GM19438 (cell line): ENCODE data around the gene UBE3B.

Experiments used
- ATAC-seq: cut with Tn5 transposase; IDR thresholded peaks from one replicate; pipeline ENCODE4 v1.9.1; 2021; ENCODE audit warnings: low read depth; ENCODE audit not compliant: unreplicated experiment

UBE3B gene

GRCh38 chr12:109448707-109449390 lies 28.6 kb upstream of the UBE3B start:
- ATAC-seq: no peak

GRCh38 chr12:109449845-109450532 lies 27.4 kb upstream of the UBE3B start:
- ATAC-seq: no peak

- ATAC-seq: no peak
These were observed 26.5 kb upstream of the UBE3B start for GRCh38 chr12:109450980-109451379.

- no peak for ATAC-seq
These were observed 26.0 kb upstream of the UBE3B start for GRCh38 chr12:109451400-109451799.

- no peak for ATAC-seq
These were observed 24.9 kb upstream of the UBE3B start for GRCh38 chr12:109452489-109452888.

- no peak for ATAC-seq
These were observed 21.7 kb upstream of the UBE3B start for GRCh38 chr12:109455706-109456105.

GRCh38 chr12:109458086-109458485 lies 19.3 kb upstream of the UBE3B start:
- ATAC-seq: no peak

GRCh38 chr12:109458771-109459208 lies 18.6 kb upstream of the UBE3B start:
- ATAC-seq: no peak

GRCh38 chr12:109459247-109459646 lies 18.2 kb upstream of the UBE3B start:
- no peak for ATAC-seq

- no peak for ATAC-seq
These were observed 16.9 kb upstream of the UBE3B start for GRCh38 chr12:109460538-109460937.

GRCh38 chr12:109461049-109461845 lies 16.2 kb upstream of the UBE3B start:
- ATAC-seq: no peak

- no peak for ATAC-seq
These were observed 15.3 kb upstream of the UBE3B start for GRCh38 chr12:109461846-109462756.

- no peak for ATAC-seq
These were observed 14.4 kb upstream of the UBE3B start for GRCh38 chr12:109462868-109463692.

GRCh38 chr12:109463756-109464155 lies 13.7 kb upstream of the UBE3B start:
- ATAC-seq: no peak

GRCh38 chr12:109464642-109465351 lies 12.6 kb upstream of the UBE3B start:
- ATAC-seq: no peak

- no peak for ATAC-seq
These were observed 11.1 kb upstream of the UBE3B start for GRCh38 chr12:109466305-109466704.

GRCh38 chr12:109466821-109467220 lies 10.6 kb upstream of the UBE3B start:
- ATAC-seq: no peak

- no peak for ATAC-seq
These were observed 9.3 kb upstream of the UBE3B start for GRCh38 chr12:109467978-109468676.
